Cardiac muscle cell (in vitro differentiated cells and primary cell): ENCODE results near the gene FAM222A. TPM values are rescaled to one million over a fixed set of nuclear protein-coding genes. Genes with fewer than 3 reads are reported as not detected.
A peak's percentile ranks its signal among the peaks of the same experiment; 100 is the strongest.

Experiments
- DNase-seq, 2 donors: peaks; one replicate each; pipeline versions ENCODE4 v3.0.0 to v3.0.0-alpha.2; 2010 to 2017; ENCODE audit warnings: low read depth in 1 of 2, low spot score in 1 of 2
- H3K27ac ChIP-seq: fragments of 200-600 bp; sonication (generic); 2 replicates; pipeline ENCODE4 v1.5.1; 2016
- H3K27me3 ChIP-seq: fragments of 200-600 bp; sonication (generic); 2 replicates; pipeline ENCODE4 v1.6.0; 2016; ENCODE audit warnings: control low read depth
- H3K36me3 ChIP-seq: fragments of 200-600 bp; sonication (generic); 2 replicates; pipeline ENCODE4 v1.5.1; 2016; ENCODE audit warnings: control low read depth
- H3K4me1 ChIP-seq: fragments of 200-600 bp; sonication (generic); 2 replicates; pipeline ENCODE4 v1.8.1; 2017; ENCODE audit warnings: low read depth, mild to moderate bottlenecking, mixed run types
- H3K4me3 ChIP-seq: fragments of 200-600 bp; sonication (generic); 2 replicates; pipeline ENCODE4 v1.5.1; 2016; ENCODE audit warnings: mild to moderate bottlenecking
- H3K9me3 ChIP-seq: fragments of 200-600 bp; sonication (generic); 2 replicates; pipeline ENCODE4 v1.5.1; 2017; ENCODE audit warnings: low read depth, mild to moderate bottlenecking, control low read depth
- CTCF ChIP-seq: IDR thresholded peaks from 2 replicates; pipeline ENCODE4 v1.5.1; 2012; ENCODE audit warnings: low read depth, mild to moderate bottlenecking, low read length
- polyA plus RNA-seq: library from polyadenylated mRNA; unstranded; fragments of >200 nt; fragmentation: Nextera tagmentation; extraction: Ambion mirVana; gene quantifications from 2 replicates; pipeline ENCODE4 v1.2.1, GENCODE V29; 2016
- total RNA-seq: library from RNA; depleted of rRNA; stranded (reverse); fragments of >200 nt; gene quantifications from 2 replicates; pipeline ENCODE4 v1.2.3, GENCODE V29; 2016

The FAM222A gene
- total and polyA plus RNA-seq, 2 experiments from 2014 or later: 25.4 to 42.9 TPM

DNA sequence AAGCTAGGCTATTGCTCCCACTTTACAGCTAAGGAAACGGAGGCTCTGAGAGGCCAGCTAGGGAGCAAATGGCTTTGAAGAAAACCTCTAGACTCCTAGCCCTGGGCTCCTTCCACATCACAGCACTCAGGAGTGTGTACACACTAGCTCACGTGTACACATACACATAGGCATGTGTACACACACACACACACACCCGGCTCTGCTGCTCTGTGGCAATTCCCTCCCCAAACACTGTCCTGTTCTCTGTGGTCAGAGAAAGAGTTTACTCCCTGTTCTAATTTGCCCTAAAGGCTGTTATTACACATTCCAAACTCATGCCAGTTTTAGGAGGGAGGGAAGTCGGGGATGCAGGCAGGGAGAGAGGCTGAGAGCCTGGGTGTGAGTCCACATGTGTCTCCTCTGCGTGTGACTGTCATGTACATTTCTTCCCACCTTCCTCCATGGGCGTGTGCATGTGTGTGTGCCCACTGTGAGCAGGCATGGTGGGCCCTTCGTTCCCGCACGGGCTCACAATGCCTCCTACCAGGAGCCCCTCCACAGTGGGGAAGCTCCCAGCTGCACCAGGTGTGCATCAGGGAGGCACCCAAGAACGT is 105.4 kb downstream of the FAM222A start:
- H3K27me3 ChIP-seq: no peaks in the 10 kb centered on the region
- H3K4me3 ChIP-seq: no peak overlapping the region
- no peaks in the 10 kb centered on the region for H3K9me3 ChIP-seq
- H3K36me3 ChIP-seq: no peaks in the 10 kb centered on the region
- peak in 1 of 2 donors; percentile 41 for DNase-seq
- no peak for TF ChIP-seq CTCF
- no peak overlapping the region for H3K27ac ChIP-seq
- no peaks in the 10 kb centered on the region for H3K4me1 ChIP-seq

Other genes with a start within 250 kb of the FAM222A start
- gene KCTD10, start 236.5 kb upstream of the FAM222A start, total RNA-seq: 64.4 and 102 TPM in 2 replicates
- 64.5 and 95.7 TPM in 2 replicates for gene KCTD10, start 236.5 kb upstream of the FAM222A start, polyA plus RNA-seq
- gene UBE3B, start 236.2 kb upstream of the FAM222A start, total RNA-seq: 44.3 and 73.5 TPM in 2 replicates
- gene UBE3B, start 236.2 kb upstream of the FAM222A start, polyA plus RNA-seq: 35.5 and 36.7 TPM in 2 replicates
- gene MMAB, start 140.3 kb upstream of the FAM222A start, total RNA-seq: 89.4 and 133 TPM in 2 replicates
- 130 and 174 TPM in 2 replicates for gene MMAB, start 140.3 kb upstream of the FAM222A start, polyA plus RNA-seq
- gene MVK, start 140.0 kb upstream of the FAM222A start, total RNA-seq: 56.1 and 83.3 TPM in 2 replicates
- gene MVK, start 140.0 kb upstream of the FAM222A start, polyA plus RNA-seq: 22.6 and 29.0 TPM in 2 replicates
- 1.2 and 4.1 TPM in 2 replicates for gene TRPV4, start 119.6 kb downstream of the FAM222A start, total RNA-seq
- gene TRPV4, start 119.6 kb downstream of the FAM222A start, polyA plus RNA-seq: 2.4 and 6.4 TPM in 2 replicates
- 20.5 and 42.5 TPM in 2 replicates for gene GLTP, start 166.7 kb downstream of the FAM222A start, total RNA-seq
- gene GLTP, start 166.7 kb downstream of the FAM222A start, polyA plus RNA-seq: 24.9 and 25.0 TPM in 2 replicates
- 23.7 and 26.6 TPM in 2 replicates for gene TCHP, start 186.4 kb downstream of the FAM222A start, total RNA-seq
- gene TCHP, start 186.4 kb downstream of the FAM222A start, polyA plus RNA-seq: 15.1 and 21.5 TPM in 2 replicates